Ishikawa (cell line): ENCODE data around the gene NKX1-1.

Experiments
- EP300 ChIP-seq: IDR thresholded peaks from 2 replicates; pipeline ENCODE4 v1.6.1; 2012; ENCODE audit warnings: borderline replicate concordance
- REST ChIP-seq: IDR thresholded peaks from 2 replicates; pipeline ENCODE4 v1.6.1; 2012; ENCODE audit warnings: low read depth, mild to moderate bottlenecking
- TCF12 ChIP-seq: IDR thresholded peaks from 2 replicates; pipeline ENCODE4 v1.6.1; 2012; ENCODE audit warnings: low read depth

- no peak for TF ChIP-seq REST
- TF ChIP-seq TCF12, result no peak
- TF ChIP-seq EP300, result no peak
Measured at GRCh38 chr4:1364217-1364616, 42.0 kb downstream of the NKX1-1 start.
